NCI-H446 treated with DMSO at 0.1 percent for 48 hours (cell line): ENCODE measurements around the gene MTIF2.
"Not testable (repeated sequence)": the region's sequence is repeated elsewhere in the genome, so short reads cannot be mapped to it uniquely, and the experiment has no call there.

Source experiments
- DNase-seq: peaks from one replicate; lab custom pipeline; 2025; lab: John Stamatoyannopoulos, UW

Gene MTIF2, protein sequence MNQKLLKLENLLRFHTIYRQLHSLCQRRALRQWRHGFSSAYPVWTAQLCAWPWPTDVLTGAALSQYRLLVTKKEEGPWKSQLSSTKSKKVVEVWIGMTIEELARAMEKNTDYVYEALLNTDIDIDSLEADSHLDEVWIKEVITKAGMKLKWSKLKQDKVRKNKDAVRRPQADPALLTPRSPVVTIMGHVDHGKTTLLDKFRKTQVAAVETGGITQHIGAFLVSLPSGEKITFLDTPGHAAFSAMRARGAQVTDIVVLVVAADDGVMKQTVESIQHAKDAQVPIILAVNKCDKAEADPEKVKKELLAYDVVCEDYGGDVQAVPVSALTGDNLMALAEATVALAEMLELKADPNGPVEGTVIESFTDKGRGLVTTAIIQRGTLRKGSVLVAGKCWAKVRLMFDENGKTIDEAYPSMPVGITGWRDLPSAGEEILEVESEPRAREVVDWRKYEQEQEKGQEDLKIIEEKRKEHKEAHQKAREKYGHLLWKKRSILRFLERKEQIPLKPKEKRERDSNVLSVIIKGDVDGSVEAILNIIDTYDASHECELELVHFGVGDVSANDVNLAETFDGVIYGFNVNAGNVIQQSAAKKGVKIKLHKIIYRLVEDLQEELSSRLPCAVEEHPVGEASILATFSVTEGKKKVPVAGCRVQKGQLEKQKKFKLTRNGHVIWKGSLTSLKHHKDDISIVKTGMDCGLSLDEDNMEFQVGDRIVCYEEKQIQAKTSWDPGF

DNA sequence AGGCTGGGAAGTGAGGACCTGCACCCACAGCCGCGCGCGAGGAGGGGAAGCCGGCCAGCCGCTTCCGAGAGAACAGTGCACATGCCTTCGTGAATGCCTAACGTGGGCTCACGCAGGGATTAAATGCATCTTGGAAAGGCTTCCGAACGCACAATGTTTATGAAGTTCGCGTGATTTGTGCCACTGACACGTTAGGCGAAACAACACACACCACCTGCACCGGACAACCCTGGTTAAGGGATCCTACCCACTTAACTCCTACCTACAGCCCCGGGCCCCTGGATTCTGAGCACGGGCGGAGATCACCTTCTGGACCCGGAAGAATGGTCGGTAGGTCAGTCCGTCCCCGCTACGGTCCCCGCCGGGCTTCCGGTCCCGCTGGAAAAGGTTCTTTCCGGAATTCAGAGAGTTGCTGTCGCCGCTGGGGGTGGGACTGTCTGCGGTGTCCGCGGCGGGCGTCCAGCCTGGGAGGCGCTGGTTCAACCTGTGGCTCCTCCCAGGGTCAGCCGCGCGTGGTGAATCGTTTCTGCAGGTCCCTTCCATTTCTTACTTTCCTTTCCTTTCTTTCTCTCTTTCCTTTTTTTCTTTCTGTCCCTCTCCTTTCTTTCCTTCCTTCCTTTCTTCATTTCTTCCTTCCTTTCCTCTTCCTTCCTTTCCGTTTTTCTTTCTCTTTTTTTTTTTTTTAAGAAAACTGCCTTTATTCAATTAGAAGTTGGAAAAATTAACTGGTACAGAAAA lies at the start of gene MTIF2:
Gene MTIF2, minus strand, starts transcription at position 325 of the 738 bp plus-strand sequence. CDS start 5,373 bp downstream, outside the sequence.
- peak; percentile 83 for DNase-seq

DNA sequence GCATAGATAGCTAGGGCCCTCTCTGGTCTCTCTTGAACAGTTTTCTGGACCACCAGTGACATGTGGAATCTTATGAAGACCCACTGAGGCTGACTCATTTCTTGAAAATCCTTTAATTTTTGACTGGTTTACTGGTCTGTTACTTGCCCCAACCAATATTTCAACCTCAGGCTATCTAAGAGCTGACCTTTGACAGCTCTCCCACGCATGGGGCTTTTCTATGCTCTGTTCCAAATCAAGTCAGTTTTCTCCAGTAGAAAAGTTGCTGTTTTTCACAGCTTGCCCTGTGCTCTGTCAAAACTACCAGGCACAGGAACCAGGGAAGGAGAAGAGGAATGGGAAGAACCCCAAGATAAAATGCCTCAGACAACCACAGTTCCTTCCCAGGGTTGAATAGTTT lies 46.0 kb upstream of the MTIF2 start:
- no peak for DNase-seq

DNA sequence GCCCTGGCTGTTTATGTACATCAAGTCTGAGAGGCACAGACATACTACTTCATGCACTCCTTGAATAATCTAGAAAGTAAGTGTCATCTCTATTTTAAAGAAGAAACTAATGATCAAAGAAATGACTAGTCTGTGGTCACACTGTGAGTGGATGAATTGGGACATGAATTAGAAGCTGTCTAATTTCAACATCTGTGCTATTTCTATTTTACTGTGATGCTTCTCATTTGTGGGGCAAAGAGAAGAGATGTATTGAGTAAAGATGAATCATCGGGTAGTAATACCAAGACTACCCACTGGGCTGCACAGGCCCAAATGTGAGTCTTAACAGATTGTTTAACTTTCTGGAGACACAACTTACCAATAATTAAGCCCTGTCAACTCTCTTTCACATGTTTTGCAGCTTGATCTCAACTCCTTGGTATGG lies 42.4 kb upstream of the MTIF2 start:
- no peak for DNase-seq

DNA sequence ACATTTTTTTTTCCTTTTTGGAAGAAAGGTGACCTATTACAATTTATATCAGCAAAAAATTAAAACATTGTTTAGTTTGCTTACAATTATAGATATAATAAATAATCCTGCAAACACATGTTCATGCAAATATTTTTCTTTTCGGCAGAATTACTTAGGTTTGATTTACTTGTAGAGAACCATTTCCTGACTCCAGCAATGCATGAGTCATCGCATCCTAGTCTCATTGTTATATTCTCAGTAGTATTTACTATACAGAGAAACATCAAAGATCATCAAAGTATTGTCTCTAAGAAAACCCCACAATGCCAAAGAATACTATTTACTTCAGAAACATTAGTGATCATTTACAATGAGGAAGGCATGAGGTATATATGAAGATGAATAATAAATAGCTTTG lies 40.4 kb upstream of the MTIF2 start:
- no peak for DNase-seq

DNA sequence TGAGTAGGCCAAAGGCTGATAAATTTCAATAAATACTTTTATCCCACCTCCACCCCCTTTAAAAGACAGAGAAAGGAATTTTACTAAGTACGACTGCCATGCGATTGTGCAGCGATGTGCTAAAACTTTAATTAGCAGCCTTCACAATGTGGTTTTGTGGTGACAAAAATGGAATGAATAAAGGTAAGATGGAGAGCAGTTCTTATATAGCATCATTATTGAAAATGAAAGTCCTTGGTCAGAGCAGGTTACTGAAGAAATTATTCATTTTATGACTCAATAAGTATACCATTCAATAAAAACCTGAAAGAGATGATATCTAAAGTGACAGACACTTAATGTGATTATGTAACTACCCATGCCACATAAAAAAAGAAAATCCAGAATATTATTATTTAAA lies 33.2 kb upstream of the MTIF2 start:
- no peak for DNase-seq

DNA sequence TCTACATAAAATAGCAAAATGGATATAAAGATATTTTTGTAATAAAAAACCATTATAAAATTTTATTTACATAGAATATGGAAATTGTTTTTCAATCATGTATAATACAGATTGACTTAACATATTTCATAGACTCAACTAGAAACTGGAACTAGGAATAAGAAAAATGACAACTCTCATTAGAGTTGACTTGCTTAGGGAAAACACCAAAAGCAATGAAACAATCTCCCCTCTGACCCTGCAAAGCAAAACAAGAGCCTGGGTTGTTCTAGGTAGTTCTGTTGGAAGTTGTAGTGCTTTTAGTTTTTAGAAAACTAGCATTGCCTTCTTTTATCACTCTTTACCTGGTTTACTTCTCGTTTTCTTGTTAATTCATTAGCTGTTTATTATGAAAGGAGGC lies 32.2 kb upstream of the MTIF2 start:
- no peak for DNase-seq

DNA sequence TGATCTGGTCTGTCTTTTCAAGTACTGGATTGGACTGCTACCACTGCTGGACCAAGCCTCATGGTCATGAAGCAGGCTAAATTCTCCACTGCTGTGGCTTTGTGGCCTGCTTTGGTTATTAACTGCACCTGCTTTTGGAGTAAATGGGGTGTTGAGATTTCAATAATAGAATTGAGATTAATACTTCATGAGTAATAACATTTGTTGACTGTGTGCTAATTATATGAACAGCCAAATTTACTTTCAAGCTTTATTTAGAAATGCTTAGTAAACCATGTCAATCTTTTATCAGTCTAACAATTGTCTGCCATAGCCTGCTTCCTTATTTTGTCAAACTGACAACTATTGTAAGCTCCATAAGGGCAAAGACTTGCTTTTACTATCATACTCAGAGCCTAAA lies 27.4 kb upstream of the MTIF2 start:
- DNase-seq = no peak

DNA sequence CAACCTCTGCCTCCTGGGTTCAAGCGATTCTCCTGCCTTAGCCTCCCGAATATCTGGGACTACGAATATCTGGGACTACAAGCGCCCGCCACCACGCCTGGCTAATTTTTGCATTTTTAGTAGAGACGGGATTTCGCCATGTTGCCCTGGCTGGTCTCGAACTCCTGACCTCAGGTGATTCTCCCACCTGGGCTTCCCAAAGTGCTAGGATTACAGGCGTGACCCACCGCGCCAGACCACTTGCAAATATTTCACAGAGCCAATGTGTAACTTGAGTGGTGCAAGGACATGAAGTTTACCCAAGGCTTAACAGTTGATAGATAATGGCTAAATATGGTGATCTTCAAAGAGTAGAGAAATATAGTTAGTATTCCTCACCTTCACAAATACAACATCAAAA lies 14.1 kb upstream of the MTIF2 start:
- DNase-seq = no peak

DNA sequence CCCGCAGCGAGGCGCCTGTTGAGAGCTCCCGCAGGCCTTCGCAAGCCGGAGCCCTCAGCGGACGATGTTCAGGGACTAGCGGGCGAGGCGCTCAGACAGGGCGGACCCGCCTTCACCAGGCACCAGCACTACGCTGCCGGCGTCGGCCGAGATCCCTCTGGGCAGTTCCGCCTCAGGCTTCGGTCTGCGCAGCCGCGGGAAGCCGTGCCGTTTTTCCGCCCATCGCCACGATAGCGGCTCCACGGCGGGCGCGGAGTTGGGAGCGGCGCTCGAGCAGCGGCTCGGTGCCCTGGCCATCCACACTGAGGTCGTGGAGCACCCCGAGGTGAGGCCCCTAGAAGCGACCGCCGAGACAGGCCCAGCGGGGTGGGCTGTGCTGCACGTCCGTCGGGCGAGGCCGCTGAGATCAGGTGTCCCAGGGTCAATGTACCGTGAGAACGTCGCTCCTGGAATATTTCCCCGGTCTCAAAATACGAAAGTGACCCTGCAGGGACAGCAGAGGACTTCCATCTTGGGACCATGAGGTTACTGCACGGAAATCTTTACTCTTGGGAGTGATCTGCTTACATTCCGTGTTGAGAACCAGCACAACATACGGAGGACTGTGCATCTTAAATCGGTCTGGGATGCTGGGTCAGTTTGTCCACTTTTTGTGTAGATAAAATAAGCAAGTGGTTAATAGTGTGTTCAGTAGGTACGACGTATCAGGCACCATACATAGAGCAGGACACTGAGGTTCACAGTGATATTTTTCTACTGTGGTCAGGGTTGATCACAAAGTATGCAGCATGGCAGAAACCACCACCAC lies 13.3 kb upstream of the MTIF2 start:
- no peak for DNase-seq

DNA sequence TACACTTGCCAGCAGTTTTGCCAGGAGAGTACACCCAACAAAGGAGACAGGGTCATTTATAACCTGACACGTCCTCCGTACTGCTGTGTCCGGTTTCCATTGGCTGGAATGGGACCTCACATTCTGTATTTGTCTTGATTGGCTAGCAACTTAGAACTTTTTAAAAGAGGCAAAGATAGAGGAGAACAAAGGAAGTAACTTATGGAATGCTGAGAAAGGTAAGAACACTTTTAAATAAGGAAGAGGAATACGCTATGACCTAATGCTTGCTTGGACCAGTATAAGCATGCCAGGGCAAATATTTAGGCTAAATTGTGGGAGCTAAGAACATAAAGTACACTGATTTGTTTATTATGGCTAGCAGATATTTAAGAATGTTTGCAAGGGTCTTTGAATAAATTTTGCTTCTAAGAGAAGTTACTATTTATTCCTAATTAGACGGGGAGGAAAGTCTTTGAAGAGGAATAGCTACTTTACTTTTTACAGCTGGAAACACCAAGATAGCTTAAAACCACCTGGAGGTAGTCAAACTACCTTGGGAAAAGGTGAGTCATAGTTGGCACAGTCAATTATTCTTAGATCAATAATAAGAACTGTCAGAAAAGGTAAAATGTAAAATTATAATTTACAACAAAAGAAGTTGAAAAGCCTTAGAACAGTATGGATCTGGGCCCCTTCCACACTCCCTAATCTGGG lies 12.0 kb upstream of the MTIF2 start:
- not testable (repeated sequence) for DNase-seq

DNA sequence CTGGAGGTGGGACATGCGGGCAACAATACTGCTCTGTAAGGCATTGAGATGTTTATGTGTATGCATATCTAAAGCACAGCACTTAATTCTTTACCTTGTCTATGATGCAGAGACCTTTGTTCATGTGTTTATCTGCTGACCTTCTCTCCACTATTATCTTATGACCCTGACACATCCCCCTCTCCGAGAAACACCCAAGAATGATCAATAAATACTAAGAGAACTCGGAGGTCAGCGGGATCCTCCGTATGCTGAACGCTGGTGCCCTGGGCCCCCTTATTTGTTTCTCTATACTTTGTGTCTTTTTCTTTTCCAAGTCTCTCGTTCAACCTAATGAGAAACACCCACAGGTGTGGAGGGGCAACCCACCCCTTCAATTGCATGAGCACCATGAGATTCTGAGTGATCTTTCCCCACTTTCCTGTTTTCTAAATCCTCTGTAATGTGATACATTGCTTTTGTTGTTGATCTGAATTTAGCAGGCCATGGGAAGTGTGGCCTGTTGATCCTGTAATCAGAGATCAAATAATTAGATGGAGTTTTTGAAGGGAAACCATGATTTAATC lies 10.9 kb upstream of the MTIF2 start:
- not testable (repeated sequence) for DNase-seq

DNA sequence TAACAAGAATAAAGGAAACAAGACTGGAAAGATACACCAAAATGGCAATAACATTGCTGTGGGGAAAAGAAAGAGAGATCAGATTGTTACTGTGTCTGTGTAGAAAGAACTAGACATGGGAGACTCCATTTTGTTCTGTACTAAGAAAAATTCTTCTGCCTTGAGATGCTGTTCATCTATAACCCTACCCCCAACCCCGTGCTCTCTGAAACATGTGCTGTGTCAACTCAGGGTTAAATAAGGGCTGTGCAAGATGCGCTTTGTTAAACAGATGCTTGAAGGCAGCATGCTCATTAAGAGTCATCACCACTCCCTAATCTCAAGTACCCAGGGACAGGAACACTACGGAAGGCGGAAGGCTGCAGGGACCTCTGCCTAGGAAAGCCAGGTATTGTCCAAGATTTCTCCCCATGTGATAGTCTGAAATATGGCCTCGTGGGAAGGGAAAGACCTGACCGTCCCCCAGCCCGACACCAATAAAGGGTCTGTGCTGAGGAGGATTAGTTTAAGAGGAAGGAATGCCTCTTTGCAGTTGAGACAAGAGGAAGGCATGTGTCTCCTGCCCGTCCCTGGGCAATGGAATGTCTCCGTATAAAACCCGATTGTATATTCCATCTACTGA lies 10.3 kb upstream of the MTIF2 start:
- not testable (repeated sequence) for DNase-seq

DNA sequence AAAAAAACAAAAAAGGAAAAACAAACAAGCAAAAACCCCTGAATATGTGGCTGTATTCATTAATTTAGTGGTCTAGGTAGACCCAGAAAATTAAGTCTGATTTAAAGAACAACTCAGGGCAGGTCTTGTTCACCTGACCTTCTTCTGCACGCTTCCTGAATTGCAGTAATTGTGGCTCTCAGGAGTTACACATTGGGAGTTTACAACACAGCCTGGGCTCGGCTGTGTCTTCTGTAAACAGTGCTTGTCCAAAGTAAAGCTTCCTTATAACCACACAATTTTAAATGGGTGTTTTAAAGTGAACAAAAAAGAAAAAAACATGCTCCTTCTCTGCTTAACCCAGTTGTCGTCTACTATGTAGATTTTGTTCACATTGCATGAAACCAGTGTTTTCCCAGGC lies 8.3 kb upstream of the MTIF2 start:
- no peak for DNase-seq

DNA sequence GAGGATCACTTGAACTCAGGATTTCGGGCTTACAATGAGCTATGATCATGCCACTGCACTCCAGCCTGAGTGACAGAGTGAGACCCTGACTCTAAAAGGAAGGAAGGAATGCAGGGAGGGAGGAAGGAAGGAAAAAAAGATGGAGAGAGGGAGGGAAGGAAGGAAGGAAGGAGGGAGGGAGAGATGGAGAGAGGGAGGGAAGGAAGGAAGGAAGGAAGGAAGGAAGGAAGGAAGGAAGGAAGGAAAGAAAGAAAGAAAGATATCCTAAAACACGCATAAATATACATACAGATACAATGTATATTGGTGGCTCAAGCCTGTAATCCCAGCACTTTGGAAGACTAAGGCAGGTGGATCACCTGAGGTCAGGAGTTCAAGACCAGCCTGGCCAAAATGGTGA lies 5.3 kb upstream of the MTIF2 start:
- not testable (repeated sequence) for DNase-seq

DNA sequence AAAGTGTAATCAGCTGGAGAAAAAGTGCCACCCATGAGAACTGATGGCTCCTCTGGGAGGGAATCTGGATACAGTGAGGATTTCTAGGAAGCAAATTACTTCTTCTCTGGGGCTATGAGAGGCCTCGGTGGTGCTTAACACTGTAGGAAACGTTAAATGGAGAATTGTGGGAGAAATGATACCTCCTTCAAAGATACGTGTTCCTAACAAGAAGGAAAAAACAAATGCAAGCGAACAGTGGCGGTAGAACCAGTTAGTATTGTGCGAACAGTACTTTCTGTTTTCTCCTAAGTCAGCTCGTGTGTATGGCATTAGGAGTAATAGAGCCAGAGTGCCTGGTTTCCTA lies 587 bp upstream of the MTIF2 start:
- DNase-seq = no peak

DNA sequence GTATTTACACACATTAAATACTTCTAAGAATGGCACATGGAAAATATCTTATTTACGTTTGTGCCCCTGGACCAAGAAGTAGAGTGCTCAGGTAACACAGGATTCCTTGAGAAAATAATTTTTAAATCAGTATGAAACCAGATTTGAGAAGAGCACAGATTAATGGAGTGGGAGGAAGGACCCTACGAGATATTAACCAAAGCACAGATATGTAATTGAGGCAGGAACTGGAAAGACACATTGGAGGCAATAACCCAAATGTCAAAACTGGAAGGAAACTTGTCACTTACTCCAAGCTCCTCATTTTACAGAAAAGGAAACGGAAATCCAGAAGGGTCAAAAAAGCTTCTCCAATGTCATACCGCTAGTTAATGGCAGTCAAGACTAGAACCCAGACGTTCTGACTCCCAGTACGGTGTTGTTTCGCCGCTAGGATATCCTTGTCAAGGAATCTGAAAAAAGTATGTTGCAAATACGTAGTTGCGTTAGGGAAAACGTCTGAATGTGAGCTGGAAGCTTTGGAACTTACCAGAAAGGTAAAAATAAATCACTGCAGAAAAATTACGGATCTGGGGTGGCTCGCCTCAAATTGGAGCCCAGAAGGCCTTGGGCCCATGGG lies 634 bp downstream of the MTIF2 start:
- no peak for DNase-seq

DNA sequence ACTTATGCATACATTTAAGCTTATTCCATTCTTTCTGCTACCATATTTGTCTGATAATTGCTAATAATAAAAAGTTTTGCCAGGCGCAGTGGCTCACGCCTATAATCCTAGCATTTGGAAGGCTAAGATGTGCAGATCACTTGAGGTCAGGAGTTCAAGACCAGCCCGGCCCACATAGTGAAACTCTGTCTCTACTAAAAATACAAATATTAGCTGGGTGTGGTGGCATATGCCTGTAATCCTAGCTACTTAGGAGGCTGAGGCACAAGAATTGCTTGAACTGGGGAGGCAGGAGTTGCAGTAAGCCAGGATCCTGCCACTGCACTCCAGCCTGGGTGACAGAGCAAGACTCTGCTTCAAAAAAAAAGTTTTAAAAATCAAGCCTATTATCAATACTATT lies 9.4 kb downstream of the MTIF2 start:
- not testable (repeated sequence) for DNase-seq

DNA sequence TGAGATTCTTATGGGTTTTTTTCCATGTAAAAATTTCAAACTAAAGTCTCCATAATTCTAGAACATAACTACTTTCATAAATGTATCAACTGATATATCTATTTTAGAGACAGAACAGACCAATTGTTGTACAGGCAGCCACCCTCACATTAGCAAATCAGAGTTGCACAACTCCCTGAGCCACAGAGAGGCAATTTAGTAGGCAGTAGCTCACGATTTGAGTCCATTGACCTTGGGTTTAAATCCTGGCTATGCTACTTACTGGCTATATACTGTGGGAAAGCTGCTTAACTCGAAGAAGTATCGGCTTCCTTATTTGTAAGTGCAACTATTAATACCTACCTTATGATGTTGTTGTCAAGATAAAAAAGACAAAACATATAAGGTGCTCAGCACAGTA lies 16.2 kb downstream of the MTIF2 start:
- DNase-seq = no peak

DNA sequence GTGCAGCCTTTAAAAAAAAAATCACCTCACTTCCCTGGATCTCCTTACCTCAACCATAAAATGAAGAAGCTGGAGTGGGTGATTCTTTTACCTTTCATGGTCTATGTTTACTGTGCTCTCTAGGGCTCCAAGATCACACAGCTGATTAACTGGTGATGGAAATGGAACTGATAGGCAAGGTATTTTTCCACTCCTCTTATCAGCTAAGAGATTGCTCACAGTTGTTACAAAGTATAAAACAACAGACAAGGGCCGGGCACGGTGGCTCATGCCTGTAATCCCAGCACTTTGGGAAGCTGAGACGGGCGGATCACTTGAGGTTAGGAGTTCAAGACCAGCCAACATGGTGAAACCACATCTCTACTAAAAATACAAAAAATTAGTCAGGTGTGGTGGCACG lies 22.0 kb downstream of the MTIF2 start:
- DNase-seq = no peak

DNA sequence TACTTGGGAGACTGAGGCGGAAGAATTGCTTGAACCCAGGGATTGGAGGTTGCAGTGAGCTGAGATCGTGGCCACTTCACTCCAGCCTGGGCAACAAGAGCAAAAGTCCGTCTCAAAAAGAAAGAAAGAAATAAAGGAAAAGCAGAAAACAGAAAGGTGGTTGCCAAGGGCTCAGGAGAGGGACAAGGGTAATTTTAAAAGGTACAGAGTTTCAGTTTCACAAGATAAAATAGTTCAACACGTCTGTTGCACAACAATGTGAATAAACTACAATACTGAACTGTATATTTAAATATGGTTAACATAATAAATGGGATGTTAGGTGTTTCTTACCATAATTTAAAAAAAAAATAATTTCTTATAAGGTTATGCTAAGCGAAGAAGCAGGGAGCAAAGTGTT lies 23.6 kb downstream of the MTIF2 start:
- DNase-seq = no peak
